Renal cortex interstitium (tissue), 3 donors: ENCODE results near the gene ATP2B1. TPM values are rescaled to one million over a fixed set of nuclear protein-coding genes. Genes with fewer than 3 reads are reported as not detected.

Experiments
- polyA plus RNA-seq, 3 donors: library from polyadenylated mRNA; unstranded; fragments of 120-200 nt; gene quantifications; one replicate each; pipeline ENCODE4 v1.2.1, GENCODE V29; 2013; ENCODE audit not compliant: insufficient read length in 3 of 3

Gene ATP2B1
- polyA plus RNA-seq, 3 donors: 99.8 to 112 (median 104) TPM

Other genes with a start within 250 kb of the ATP2B1 start
- 10 to 100 TPM in 2 of 3 donors, 1 to 10 TPM in 1; 8.8 to 10.9 (median 10.5) TPM for gene GALNT4, start 184.0 kb downstream of the ATP2B1 start, polyA plus RNA-seq
- gene POC1B, start 182.8 kb downstream of the ATP2B1 start, polyA plus RNA-seq: 10 to 100 TPM; 16.9 to 24.3 (median 23.3) TPM